ENCODE data around the gene SLCO2A1.

DNA sequence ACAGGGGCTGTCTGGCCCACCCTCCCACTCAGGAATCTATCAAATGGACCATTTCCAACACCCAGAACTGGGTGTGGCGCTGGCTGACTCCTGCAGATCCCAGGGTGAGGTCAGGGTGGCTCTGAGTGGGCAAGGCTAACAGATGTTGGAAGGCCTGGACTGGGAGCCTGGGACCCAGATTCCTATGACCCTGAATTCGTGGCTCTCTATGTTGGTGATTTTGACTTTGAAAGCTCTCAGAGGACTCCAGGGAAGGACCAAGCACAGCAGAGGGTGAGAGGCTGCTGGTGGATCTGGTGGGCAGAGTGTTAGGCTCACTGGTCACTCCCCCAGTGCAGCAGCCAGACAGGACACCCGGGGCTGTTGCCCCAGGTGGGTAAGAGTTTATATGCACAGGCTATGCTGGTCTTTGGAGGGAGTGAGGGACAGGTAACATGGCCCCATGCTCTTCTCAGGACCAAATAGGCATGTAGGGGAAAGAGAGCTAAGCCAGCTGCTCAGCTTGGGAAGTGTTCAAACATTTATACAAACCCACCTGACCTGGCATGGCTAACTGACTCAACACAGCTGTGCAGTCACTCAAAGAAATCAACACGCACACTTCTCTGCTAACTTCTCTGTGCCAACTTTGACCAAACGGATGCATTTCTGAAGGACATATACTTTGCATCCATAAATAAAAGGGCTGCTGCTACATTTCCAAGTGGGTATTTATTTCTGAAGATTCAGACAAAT, 71.5 kb downstream of the SLCO2A1 start:
- TF ChIP-seq EZH2 (IDR thresholded peaks at IDR 0.05) (no peak), POLR2AphosphoS5 (IDR thresholded peaks at IDR 0.05; ENCODE audit: borderline replicate concordance, low read depth, low read length) (no peak), FOXP2 (optimal IDR thresholded peaks at IDR 0.05; ENCODE audit: control extremely low read depth, extremely low read length, insufficient read depth) (no peak)

All from SK-N-MC (cell line).